WTC11 (cell line): ENCODE results near the gene LENG1. TPM values are rescaled to one million over a fixed set of nuclear protein-coding genes. Genes with fewer than 3 reads are reported as not detected.

Experiments used
- ATAC-seq: fragments of 200-7000 bp; cut with Tn5 transposase; 2 replicates; pipeline ENCODE4 v1.10.0; 2021; ENCODE audit warnings: mild to moderate bottlenecking, moderate library complexity
- CTCF ChIA-PET: fragments of 300-600 bp; sonication (Branson Sonifier 250); formaldehyde crosslinking; loops from one replicate; lab custom pipeline; 2021; ENCODE audit warnings: antibody characterized with exemption; lab: Charles Lee
- POLR2A ChIA-PET: fragments of 350-600 bp; sonication (Branson Sonifier 250); formaldehyde crosslinking; loops from one replicate; lab custom pipeline; 2021; ENCODE audit warnings: antibody characterized with exemption; lab: Charles Lee
- DNase-seq: peaks from one replicate; pipeline ENCODE4 v3.0.0; 2021; ENCODE audit warnings: low spot score
- H3K27ac Mint-ChIP-seq: 2 replicates; pipeline ENCODE4 v1.8.0; 2021; ENCODE audit warnings: mixed read lengths
- H3K27me3 Mint-ChIP-seq: 2 replicates; pipeline ENCODE4 v1.8.0; 2021; ENCODE audit warnings: low read depth, mild to moderate bottlenecking, moderate library complexity, mixed read lengths
- H3K36me3 Mint-ChIP-seq: 2 replicates; pipeline ENCODE4 v1.8.0; 2021; ENCODE audit warnings: mixed read lengths
- H3K4me1 Mint-ChIP-seq: 2 replicates; pipeline ENCODE4 v1.8.0; 2022; ENCODE audit warnings: mixed read lengths
- H3K4me3 Mint-ChIP-seq: 2 replicates; pipeline ENCODE4 v1.8.0; 2021; ENCODE audit warnings: mild to moderate bottlenecking, moderate library complexity, mixed read lengths
- H3K9me3 Mint-ChIP-seq: 2 replicates; pipeline ENCODE4 v1.8.0; 2021; ENCODE audit warnings: mixed read lengths
- AFF4 ChIP-seq: sonication (generic); formaldehyde crosslinking; IDR thresholded peaks from 2 replicates; pipeline ENCODE4 v1.8.1; 2023; ENCODE audit warnings: mild to moderate bottlenecking, missing genetic modification reagents, borderline replicate concordance
- ARID4B ChIP-seq: sonication (generic); formaldehyde crosslinking; IDR thresholded peaks from 2 replicates; pipeline ENCODE4 v1.8.0; 2023; ENCODE audit warnings: missing genetic modification reagents, mild to moderate bottlenecking, borderline replicate concordance
- CREB1 ChIP-seq: sonication (generic); formaldehyde crosslinking; IDR thresholded peaks from 2 replicates; pipeline ENCODE4 v1.8.0; 2023; ENCODE audit warnings: mild to moderate bottlenecking, missing genetic modification reagents
- E2F5 ChIP-seq: sonication (generic); formaldehyde crosslinking; IDR thresholded peaks from 2 replicates; pipeline ENCODE4 v1.8.1; 2022; ENCODE audit warnings: mild to moderate bottlenecking, moderate library complexity, missing genetic modification reagents
- FOXJ3 ChIP-seq: sonication (generic); formaldehyde crosslinking; IDR thresholded peaks from 2 replicates; pipeline ENCODE4 v1.9.0; 2021; ENCODE audit warnings: missing genetic modification reagents, mild to moderate bottlenecking, borderline replicate concordance
- JUN ChIP-seq: sonication (generic); formaldehyde crosslinking; IDR thresholded peaks from 2 replicates; pipeline ENCODE4 v1.8.0; 2023; ENCODE audit warnings: mild to moderate bottlenecking, missing genetic modification reagents
- MXD4 ChIP-seq: fragments of 250-450 bp; sonication (Bioruptor Pico); IDR thresholded peaks from 2 replicates; pipeline ENCODE4 v1.8.0; 2021; ENCODE audit warnings: mild to moderate bottlenecking, moderate library complexity, borderline replicate concordance
- PRRX2 ChIP-seq: fragments of 250-450 bp; sonication (Bioruptor Pico); IDR thresholded peaks from 2 replicates; pipeline ENCODE4 v1.8.0; 2021; ENCODE audit warnings: mild to moderate bottlenecking
- RELA ChIP-seq: sonication (generic); formaldehyde crosslinking; IDR thresholded peaks from 2 replicates; pipeline ENCODE4 v1.8.1; 2022; ENCODE audit warnings: missing genetic modification reagents, mild to moderate bottlenecking, borderline replicate concordance
- SOX15 ChIP-seq: fragments of 250-450 bp; sonication (Bioruptor Pico); IDR thresholded peaks from 2 replicates; pipeline ENCODE4 v1.9.0; 2021; ENCODE audit warnings: mild to moderate bottlenecking
- TCF7 ChIP-seq: sonication (generic); formaldehyde crosslinking; IDR thresholded peaks from 2 replicates; pipeline ENCODE4 v1.8.0; 2022; ENCODE audit warnings: mild to moderate bottlenecking, low read depth, missing genetic modification reagents, moderate library complexity
- USF2 ChIP-seq: sonication (generic); formaldehyde crosslinking; IDR thresholded peaks from 2 replicates; pipeline ENCODE4 v1.8.1; 2023; ENCODE audit warnings: mild to moderate bottlenecking, missing genetic modification reagents, moderate library complexity
- ZNF416 ChIP-seq: fragments of 250-450 bp; sonication (Bioruptor Pico); IDR thresholded peaks from 2 replicates; pipeline ENCODE4 v1.9.0; 2021; ENCODE audit warnings: mild to moderate bottlenecking, inconsistent platforms
- total RNA-seq: library from RNA; stranded (reverse); gene quantifications from 3 replicates; pipeline ENCODE4 v1.2.3, GENCODE V29; 2021
- TF ChIP-seq, protein P1 (sequence below): fragments of 250-450 bp; sonication (Bioruptor Pico); IDR thresholded peaks from 2 replicates; pipeline ENCODE4 v1.9.0; 2021; ENCODE audit warnings: mild to moderate bottlenecking
- TF ChIP-seq, protein P2 (sequence below): sonication (generic); formaldehyde crosslinking; IDR thresholded peaks from 2 replicates; pipeline ENCODE4 v1.8.1; 2022; ENCODE audit warnings: mild to moderate bottlenecking, missing genetic modification reagents, moderate library complexity, borderline replicate concordance

LENG1 gene
- total RNA-seq, 1 experiment from 2014 or later: 4.9 TPM

GRCh38 chr19:54152878-54153524 lies 6.5 kb downstream of the LENG1 start (continued):
- TF ChIP-seq AFF4 (CRISPR knock-in tag) (no peak), MXD4 (no peak), USF2 (CRISPR knock-in tag) (no peak), SOX15 (no peak), RELA (CRISPR knock-in tag) (no peak), PRRX2 (CRISPR knock-in tag) (no peak), JUN (CRISPR knock-in tag) (no peak), TCF7 (CRISPR knock-in tag) (no peak)
- TF ChIP-seq, protein P1, sequence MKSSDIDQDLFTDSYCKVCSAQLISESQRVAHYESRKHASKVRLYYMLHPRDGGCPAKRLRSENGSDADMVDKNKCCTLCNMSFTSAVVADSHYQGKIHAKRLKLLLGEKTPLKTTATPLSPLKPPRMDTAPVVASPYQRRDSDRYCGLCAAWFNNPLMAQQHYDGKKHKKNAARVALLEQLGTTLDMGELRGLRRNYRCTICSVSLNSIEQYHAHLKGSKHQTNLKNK (CRISPR knock-in tag): no peak
- TF ChIP-seq, protein P2, sequence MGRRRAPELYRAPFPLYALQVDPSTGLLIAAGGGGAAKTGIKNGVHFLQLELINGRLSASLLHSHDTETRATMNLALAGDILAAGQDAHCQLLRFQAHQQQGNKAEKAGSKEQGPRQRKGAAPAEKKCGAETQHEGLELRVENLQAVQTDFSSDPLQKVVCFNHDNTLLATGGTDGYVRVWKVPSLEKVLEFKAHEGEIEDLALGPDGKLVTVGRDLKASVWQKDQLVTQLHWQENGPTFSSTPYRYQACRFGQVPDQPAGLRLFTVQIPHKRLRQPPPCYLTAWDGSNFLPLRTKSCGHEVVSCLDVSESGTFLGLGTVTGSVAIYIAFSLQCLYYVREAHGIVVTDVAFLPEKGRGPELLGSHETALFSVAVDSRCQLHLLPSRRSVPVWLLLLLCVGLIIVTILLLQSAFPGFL: no peak

DNA sequence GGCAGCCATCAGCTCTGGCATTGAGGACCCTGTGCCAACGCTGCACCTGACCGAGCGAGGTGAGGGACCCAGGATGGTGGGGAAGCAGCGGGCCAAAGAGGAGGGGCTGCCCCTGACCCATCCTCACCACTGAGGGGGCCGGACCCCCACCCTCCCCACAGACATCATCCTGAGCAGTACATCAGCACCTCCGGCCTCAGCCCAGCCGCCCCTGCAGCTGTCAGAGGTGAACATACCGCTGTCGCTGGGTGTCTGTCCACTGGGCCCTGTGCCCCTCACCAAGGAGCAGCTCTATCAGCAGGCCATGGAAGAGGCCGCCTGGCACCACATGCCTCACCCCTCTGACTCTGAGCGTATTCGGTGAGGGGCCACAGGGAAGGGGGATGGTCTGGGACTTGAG lies 7.3 kb downstream of the LENG1 start:
- Mint-ChIP-seq H3K27me3 (no peaks in the 10 kb centered on the region), H3K4me1 (no peaks in the 10 kb centered on the region), H3K4me3 (no peak overlapping the region), H3K27ac (no peak overlapping the region), H3K36me3 (peaks cover 72% of the 10 kb centered on the region), H3K9me3 (no peaks in the 10 kb centered on the region)
- ATAC-seq: no peak
- ChIA-PET CTCF (no interaction called here), POLR2A (no interaction called here)
- no peak for DNase-seq
- TF ChIP-seq ARID4B (CRISPR knock-in tag) (no peak), FOXJ3 (CRISPR knock-in tag) (no peak), CREB1 (no peak), ZNF416 (no peak), E2F5 (CRISPR knock-in tag) (no peak)
